GM15510 (cell line): ENCODE results near the gene ODF2.

Source experiments
- POLR2A ChIP-seq: IDR thresholded peaks from 3 replicates; pipeline ENCODE4 v1.6.1; 2011; ENCODE audit warnings: borderline replicate concordance; ENCODE audit not compliant: insufficient read length; ENCODE audit errors: extremely low read depth

The ODF2 gene

GRCh38 chr9:128420651-128421481 is 34.9 kb upstream of the ODF2 start, which contains the start of gene CERCAM:
Gene CERCAM, plus strand, starts transcription at chr9:128420857. Its CDS starts 21 bp downstream, at chr9:128420878.
- no peak for TF ChIP-seq POLR2A

- no peak for TF ChIP-seq POLR2A
These were observed 34.3 kb upstream of the ODF2 start for GRCh38 chr9:128421482-128421996.

DNA sequence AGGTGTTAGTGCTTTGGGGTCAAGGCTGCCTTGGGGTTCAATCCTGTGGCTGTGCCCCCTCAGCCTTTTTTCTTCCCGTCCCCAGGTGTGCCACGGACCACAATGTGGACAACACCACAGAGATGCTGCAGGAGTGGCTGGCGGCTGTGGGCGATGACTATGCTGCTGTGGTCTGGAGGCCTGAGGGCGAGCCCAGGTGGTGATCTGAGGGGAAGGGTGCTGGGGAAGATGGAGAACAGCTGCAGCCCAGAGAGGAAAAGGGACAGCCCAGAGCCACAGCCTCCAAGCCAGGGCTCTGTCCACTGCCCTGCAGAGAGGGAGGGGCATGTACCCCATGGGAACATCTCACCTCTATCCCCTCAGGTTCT is 33.0 kb upstream of the ODF2 start:
- TF ChIP-seq POLR2A, result no peak

DNA sequence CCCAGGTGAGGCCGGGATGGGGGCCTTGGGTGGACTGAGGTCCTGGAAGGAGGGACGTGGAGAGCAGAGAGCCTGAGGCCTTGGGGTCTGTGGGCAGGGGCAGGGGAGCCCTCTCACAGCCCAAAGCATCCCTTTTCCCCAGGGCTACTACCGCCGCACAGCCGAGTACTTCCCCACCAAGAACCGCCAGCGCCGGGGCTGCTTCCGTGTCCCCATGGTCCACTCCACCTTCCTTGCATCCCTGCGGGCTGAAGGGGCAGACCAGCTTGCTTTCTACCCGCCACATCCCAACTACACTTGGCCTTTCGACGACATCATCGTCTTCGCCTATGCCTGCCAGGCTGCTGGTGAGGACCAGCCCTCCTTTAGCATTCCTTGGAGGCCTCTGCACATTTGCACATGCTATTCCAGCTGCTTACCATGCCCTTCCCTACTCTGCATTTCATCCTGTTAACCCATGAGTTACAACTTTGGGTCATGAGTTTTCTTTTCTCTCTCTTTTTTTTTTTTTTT is 31.5 kb upstream of the ODF2 start:
- no peak for TF ChIP-seq POLR2A

DNA sequence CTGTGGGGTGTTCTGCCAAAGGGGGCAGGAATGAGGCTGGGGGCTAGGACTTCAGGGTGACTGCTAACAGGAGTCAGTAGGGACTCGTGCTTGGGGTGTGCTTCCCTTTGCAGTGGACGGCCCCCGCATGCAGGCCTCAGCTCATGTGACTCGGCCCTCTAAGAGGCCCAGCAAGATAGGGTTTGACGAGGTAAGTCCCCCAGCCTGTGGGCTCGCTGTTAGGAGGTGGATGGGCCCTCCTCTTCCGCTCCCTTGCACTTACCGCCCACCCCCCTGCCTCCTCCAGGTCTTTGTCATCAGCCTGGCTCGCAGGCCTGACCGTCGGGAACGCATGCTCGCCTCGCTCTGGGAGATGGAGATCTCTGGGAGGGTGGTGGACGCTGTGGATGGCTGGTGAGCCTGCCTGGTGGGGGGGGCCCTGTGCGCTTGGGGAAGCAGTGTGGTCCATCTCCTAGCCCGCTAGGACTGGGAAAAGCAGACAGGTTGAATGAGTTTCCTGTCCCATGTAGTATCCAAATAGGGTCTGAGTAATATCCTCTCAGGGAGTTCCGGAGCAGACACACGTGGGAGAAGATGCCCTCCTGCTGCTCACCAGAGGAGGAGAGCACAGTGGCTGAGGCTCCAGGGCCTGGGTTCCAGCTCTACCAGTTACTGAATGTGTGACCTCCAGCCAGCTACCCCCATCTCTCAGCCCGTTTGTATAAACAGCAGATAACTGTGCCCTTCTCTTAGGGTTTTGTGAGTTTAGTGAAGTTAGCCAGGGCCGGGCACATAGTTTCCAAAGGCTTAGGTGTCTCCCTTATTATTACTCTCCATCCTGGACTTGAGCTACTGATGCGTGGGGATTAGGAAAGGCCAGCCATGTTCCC is 26.9 kb upstream of the ODF2 start:
- no peak for TF ChIP-seq POLR2A

- TF ChIP-seq POLR2A, result no peak
These were observed 26.2 kb upstream of the ODF2 start for GRCh38 chr9:128429513-128430086.

GRCh38 chr9:128431207-128431606 is 24.6 kb upstream of the ODF2 start:
- no peak for TF ChIP-seq POLR2A

DNA sequence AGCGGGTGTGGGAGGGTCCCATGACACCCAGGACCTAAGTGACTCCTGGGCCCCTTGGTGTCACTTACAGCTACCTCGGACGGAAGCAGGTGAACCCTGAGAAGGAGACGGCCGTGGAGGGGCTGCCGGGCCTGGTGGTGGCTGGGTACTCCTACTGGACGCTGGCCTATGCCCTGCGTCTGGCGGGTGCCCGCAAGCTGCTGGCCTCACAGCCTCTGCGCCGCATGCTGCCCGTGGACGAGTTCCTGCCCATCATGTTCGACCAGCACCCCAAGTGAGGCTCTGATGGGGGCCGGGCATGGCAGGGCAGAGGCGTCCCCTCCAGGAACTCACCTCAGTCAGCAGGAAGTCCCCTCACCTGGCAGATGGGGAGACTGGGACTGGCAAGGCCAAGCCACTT is 21.5 kb upstream of the ODF2 start:
- TF ChIP-seq POLR2A, result no peak

GRCh38 chr9:128435611-128436010 is 20.2 kb upstream of the ODF2 start:
- TF ChIP-seq POLR2A, result no peak

DNA sequence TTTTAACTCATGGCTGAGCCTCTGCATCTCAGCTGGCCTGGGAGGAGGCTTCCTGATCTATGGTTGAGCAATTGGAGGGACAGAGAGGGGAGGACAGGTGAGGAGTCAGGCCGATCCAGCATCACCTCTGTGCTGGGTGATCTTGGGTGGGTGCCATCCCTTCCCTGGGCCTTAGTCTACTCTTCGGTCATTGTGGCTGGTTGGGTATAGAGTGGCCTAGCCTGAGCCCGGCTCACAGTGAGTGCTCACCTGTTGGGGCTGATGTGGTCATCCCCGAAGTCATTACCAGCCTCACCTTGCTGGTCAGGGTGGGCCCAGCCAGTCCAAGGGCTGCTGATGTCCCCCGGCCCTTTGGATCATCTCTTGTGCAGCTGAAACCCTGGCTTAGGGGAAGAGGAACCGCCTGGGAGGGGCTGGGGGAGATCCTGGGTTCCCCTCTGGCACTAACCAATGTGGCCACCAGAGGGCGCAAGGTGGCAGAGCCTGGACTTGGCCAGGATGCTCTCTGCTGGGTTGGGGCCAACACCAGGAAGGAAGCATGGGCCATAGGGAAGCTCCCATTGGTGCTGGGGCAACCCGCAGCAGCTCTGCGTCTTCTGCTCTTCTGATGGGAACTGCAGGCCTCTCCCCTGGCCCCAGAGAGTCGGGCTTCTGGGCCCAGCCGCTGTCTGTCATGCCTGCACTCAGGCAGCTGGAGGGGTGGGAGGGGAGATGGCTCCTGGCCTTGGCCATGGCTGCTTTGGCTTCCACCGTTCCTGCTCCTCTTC is 17.3 kb upstream of the ODF2 start:
- TF ChIP-seq POLR2A, result no peak

DNA sequence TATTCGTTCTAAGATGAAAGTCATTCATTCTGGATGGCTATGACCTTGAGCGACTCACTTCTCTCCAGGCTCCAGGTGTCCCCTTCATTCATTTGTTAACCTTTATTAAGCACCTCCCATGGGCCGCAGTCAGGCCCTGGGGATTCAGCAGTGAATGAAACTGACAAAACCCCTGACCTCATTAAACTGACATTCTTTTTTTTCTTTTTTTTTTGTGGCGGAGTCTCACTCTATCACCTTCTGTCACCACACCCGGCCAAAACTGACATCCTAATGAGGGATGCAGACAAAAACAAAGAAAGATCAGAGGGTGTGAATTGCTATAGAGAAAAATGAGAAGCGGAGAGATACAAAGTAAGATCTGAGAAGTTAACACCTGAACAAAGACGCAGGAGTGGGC is 16.5 kb upstream of the ODF2 start:
- no peak for TF ChIP-seq POLR2A

DNA sequence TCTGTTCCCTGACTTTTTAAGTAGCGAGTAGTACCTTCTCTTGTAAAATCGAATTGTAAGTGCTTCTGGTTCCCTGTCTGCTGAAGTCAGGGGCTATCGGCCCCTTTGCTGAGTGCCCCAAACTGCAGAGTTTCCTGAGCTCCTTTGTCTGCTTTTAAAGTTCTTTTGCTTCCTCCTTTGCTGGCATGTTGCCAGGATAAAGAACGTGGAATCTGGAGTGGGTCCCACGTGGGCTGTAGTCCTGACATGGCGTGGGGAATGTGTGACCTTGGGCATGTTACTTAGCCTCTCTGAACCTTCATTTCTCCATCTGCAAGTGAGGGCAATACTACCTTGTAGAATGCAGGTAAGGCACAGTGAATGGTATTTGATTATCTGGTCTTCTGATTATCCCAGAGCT is 13.7 kb upstream of the ODF2 start:
- TF ChIP-seq POLR2A, result no peak

- TF ChIP-seq POLR2A, result no peak
These were observed 7.1 kb upstream of the ODF2 start for GRCh38 chr9:128448746-128449145.

DNA sequence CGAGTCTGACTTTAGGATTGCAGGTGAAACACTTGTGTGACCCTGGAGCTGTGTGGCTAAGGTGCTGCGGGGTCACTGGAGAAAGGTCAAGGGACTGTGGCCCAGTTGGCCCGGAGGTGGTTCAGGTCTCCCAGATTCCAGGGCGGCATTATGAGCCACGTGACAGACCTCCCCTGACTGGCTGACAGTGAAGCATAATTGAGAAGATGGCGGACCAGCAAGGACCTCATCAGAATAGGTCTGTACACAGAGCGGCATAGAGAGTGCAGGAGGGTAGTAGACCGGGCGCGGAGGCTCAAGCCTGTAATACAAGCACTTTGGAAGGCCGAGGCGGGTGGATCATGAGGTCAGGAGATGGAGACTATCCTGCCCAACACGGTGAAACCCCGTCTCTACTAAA is 815 bp upstream of the ODF2 start:
- TF ChIP-seq POLR2A, result no peak
